Subcutaneous adipose tissue (tissue), 4 donors: Measurements from ENCODE around the gene SFXN1. TPM values are rescaled to one million over a fixed set of nuclear protein-coding genes. Genes with fewer than 3 reads are reported as not detected.

ENCODE experiments used
- CTCF ChIP-seq: fragments of 450-650 bp; IDR thresholded peaks from one replicate; pipeline ENCODE4 v1.5.1; 2016; ENCODE audit warnings: low read depth, mild to moderate bottlenecking, control low read depth, antibody characterized with exemption, moderate library complexity
- total RNA-seq, 4 donors: library from RNA; depleted of rRNA; stranded (reverse); fragments of >200 nt; gene quantifications; one replicate each; pipeline ENCODE4 v1.1.0, GENCODE V29; 2016

SFXN1 gene
- total RNA-seq, 4 donors from 2014 or later, result 8.6 to 22.8 (median 15.0) TPM

- no peak for TF ChIP-seq CTCF
Observed at GRCh38 chr5:175467983-175468690, 10.2 kb upstream of the SFXN1 start.

GRCh38 chr5:175468892-175469291 lies 9.5 kb upstream of the SFXN1 start:
- no peak for TF ChIP-seq CTCF

- no peak for TF ChIP-seq CTCF
Observed at GRCh38 chr5:175469916-175470315, 8.4 kb upstream of the SFXN1 start.

GRCh38 chr5:175470781-175471180 lies 7.6 kb upstream of the SFXN1 start:
- TF ChIP-seq CTCF, result no peak

- TF ChIP-seq CTCF, result no peak
Observed at GRCh38 chr5:175471196-175471595, 7.2 kb upstream of the SFXN1 start.

- TF ChIP-seq CTCF, result no peak
Observed at GRCh38 chr5:175471628-175472027, 6.7 kb upstream of the SFXN1 start.

- TF ChIP-seq CTCF, result no peak
Observed at GRCh38 chr5:175472378-175472777, 6.0 kb upstream of the SFXN1 start.
